ENCODE measurements around the gene MSGN1.

MSGN1 gene

GRCh38 chr2:17864676-17865075 is 48.4 kb downstream of the MSGN1 start:
- Histone ChIP-seq H3K36me3 (ENCODE audit: control insufficient read depth, insufficient read depth, low read length) (no peaks in the 10 kb centered on the region), H3K9me3 (ENCODE audit: control insufficient read depth, low read length) (no peaks in the 10 kb centered on the region), H3K4me1 (ENCODE audit: control insufficient read depth, insufficient read depth, low read length, poor library complexity, severe bottlenecking) (no peaks in the 10 kb centered on the region), H3K27ac (ENCODE audit: insufficient read depth, low read length, poor library complexity, severe bottlenecking) (no peak overlapping the region), H3K27me3 (replicated peaks; ENCODE audit: control insufficient read depth, insufficient read depth, low read length, poor library complexity, severe bottlenecking) (no peaks in the 10 kb centered on the region), H3K4me3 (ENCODE audit: insufficient read depth, low read depth, low read length, poor library complexity, severe bottlenecking) (no peak overlapping the region)
- DNase-seq = no peak

- Histone ChIP-seq H3K4me3 (ENCODE audit: insufficient read depth, low read depth, low read length, poor library complexity, severe bottlenecking) (no peak overlapping the region), H3K27me3 (replicated peaks; ENCODE audit: control insufficient read depth, insufficient read depth, low read length, poor library complexity, severe bottlenecking) (no peaks in the 10 kb centered on the region), H3K36me3 (ENCODE audit: control insufficient read depth, insufficient read depth, low read length) (no peaks in the 10 kb centered on the region), H3K9me3 (ENCODE audit: control insufficient read depth, low read length) (no peaks in the 10 kb centered on the region), H3K27ac (ENCODE audit: insufficient read depth, low read length, poor library complexity, severe bottlenecking) (no peak overlapping the region), H3K4me1 (ENCODE audit: control insufficient read depth, insufficient read depth, low read length, poor library complexity, severe bottlenecking) (no peaks in the 10 kb centered on the region)
- DNase-seq = no peak
Observed at GRCh38 chr2:17867133-17867532, 50.9 kb downstream of the MSGN1 start.
